ENCODE data around the gene C1RL. TPM values are rescaled to one million over a fixed set of nuclear protein-coding genes. Genes with fewer than 3 reads are reported as not detected.

The C1RL gene
- total RNA-seq, 1 donor from 2014 or later = 28.9 TPM

Other genes with a start within 250 kb of the C1RL start
- gene TPI1, start 241.7 kb downstream of the C1RL start, total RNA-seq = 1,157 and 1,161 TPM in 2 replicates
- gene SPSB2, start 235.9 kb downstream of the C1RL start, total RNA-seq = 14.0 and 14.6 TPM in 2 replicates
- gene LRRC23, start 204.4 kb downstream of the C1RL start, total RNA-seq = 4.7 and 5.0 TPM in 2 replicates
- 114 and 120 TPM in 2 replicates for gene ENO2, start 194.6 kb downstream of the C1RL start, total RNA-seq
- 35.9 and 37.0 TPM in 2 replicates for gene ATN1, start 181.3 kb downstream of the C1RL start, total RNA-seq
- not detected in 2 replicates for gene RNU7-1, start 165.4 kb downstream of the C1RL start, total RNA-seq
- gene C12orf57, start 165.2 kb downstream of the C1RL start, total RNA-seq = 135 and 161 TPM in 2 replicates
- 255 and 267 TPM in 2 replicates for gene PTPN6, start 157.9 kb downstream of the C1RL start, total RNA-seq
- 242 and 243 TPM in 2 replicates for gene PHB2, start 138.6 kb downstream of the C1RL start, total RNA-seq
- 67.4 and 69.6 TPM in 2 replicates for gene EMG1, start 138.3 kb downstream of the C1RL start, total RNA-seq
- 32.7 and 33.3 TPM in 2 replicates for gene LPCAT3, start 90.7 kb downstream of the C1RL start, total RNA-seq
- 2.2 TPM in 2 replicates for gene C1S, start 48.5 kb downstream of the C1RL start, total RNA-seq
- gene C1R, start 16.8 kb downstream of the C1RL start, total RNA-seq = 2.6 and 4.0 TPM in 2 replicates
- 0.50 and 0.84 TPM in 2 replicates for gene RBP5, start 19.7 kb upstream of the C1RL start, total RNA-seq
- gene CLSTN3, start 21.2 kb upstream of the C1RL start, total RNA-seq = 80.3 and 81.9 TPM in 2 replicates
- 16.7 and 17.6 TPM in 2 replicates for gene PEX5, start 80.5 kb upstream of the C1RL start, total RNA-seq
- not detected in 2 replicates for gene ACSM4, start 194.9 kb upstream of the C1RL start, total RNA-seq